Measurements from ENCODE around the gene MST1R.

DNA sequence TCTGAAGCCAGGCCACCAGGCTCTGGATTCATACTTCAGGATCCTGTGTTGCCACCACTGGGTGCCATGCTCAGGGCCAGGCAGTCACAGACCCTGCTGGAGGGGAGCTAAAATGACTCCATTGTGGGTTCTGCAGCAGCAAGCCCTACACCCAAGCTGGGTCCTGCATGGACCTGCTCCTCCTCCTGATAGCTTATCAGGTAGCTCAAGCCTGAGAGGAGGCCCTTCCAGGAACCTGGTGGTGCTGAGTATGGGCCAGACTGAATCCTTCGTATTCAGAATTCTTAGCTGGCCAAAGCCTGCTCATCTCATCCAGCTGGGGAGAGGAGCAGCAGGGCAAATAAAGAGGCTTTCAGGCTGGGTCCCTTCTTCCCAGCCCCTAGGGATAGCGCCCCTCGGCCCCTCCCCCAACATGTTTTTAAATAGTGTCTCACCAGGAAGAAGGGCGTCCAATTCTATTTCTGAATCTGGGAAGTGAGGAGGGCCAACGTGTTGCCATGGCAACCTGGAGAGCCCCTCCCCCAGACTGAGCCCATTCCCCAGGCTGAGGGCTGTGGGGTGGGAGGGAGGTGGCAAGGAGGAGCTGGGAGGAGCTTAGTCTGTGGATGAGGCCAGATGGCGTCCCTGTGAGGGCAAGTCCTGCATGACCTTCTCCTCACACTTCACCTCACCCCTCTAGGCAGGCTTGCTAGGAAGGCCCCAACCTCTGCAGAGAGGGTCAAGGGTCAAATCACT, 22.9 kb downstream of the MST1R start:
- TF ChIP-seq, protein P1, sequence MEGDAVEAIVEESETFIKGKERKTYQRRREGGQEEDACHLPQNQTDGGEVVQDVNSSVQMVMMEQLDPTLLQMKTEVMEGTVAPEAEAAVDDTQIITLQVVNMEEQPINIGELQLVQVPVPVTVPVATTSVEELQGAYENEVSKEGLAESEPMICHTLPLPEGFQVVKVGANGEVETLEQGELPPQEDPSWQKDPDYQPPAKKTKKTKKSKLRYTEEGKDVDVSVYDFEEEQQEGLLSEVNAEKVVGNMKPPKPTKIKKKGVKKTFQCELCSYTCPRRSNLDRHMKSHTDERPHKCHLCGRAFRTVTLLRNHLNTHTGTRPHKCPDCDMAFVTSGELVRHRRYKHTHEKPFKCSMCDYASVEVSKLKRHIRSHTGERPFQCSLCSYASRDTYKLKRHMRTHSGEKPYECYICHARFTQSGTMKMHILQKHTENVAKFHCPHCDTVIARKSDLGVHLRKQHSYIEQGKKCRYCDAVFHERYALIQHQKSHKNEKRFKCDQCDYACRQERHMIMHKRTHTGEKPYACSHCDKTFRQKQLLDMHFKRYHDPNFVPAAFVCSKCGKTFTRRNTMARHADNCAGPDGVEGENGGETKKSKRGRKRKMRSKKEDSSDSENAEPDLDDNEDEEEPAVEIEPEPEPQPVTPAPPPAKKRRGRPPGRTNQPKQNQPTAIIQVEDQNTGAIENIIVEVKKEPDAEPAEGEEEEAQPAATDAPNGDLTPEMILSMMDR (IDR thresholded peaks at IDR 0.05; ENCODE audit: insufficient read depth, low read depth, low read length), result no peak
- TF ChIP-seq EZH2 (IDR thresholded peaks at IDR 0.05; ENCODE audit: insufficient read depth, low read length), result no peak

Data from astrocyte (in vitro differentiated cells and primary cell).